ENCODE data around the gene TARP.

TARP gene

DNA sequence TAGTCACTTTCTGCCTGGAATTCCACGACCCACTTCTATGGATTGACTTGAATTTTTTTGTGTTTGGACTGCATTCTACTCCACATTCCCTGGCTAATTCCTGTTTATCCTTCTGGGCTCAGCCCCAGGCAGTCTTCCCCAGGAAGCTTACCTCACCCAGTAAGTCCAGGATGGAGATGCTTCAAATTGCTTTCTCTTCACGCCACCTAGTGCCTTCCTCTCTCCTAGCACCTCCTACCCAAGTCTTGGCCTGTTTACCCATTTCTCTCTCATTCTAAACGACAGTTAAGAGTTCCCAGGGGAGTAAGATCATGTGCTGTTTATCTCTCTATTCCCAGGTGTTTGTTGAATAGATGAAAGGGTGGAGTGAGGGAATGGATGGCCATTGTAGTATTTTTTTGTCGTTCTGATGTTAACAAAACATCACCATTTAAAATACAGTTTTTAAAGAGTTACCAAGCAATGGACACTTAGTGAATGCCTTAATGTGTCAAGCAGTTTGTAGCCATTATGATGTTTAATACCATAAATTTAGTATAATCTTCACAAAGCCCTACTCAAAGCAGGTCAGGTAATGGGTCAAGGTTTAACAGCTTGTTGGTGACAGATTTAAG, 45.5 kb upstream of the TARP start:
- no peak for TF ChIP-seq SIN3A (IDR thresholded peaks at IDR 0.05; ENCODE audit: borderline replicate concordance, low read depth, low read length)
- no peak for TF ChIP-seq ZBTB33 (IDR thresholded peaks at IDR 0.05; ENCODE audit: borderline replicate concordance, low read depth)
- no peak for TF ChIP-seq JUND (IDR thresholded peaks at IDR 0.05)
- TF ChIP-seq CTCF (IDR thresholded peaks at IDR 0.05): peak; percentile 72
- peak; percentile 70 for TF ChIP-seq SMC3 (IDR thresholded peaks at IDR 0.05; ENCODE audit: low read depth, low read length)
- no peak for TF ChIP-seq GATA2 (CRISPR knock-in tag; IDR thresholded peaks at IDR 0.05)
- no peak for TF ChIP-seq NRF1 (IDR thresholded peaks at IDR 0.05; ENCODE audit: low read depth, low read length)
- no peak for TF ChIP-seq FOXJ3 (CRISPR knock-in tag; IDR thresholded peaks at IDR 0.05)
- TF ChIP-seq RFX5 (IDR thresholded peaks at IDR 0.05; ENCODE audit: low read length): no peak
- TF ChIP-seq GABPA (IDR thresholded peaks at IDR 0.05; ENCODE audit: low read depth): no peak
- TF ChIP-seq MEF2A (IDR thresholded peaks at IDR 0.05; ENCODE audit: borderline replicate concordance, low read depth): no peak
- no peak for TF ChIP-seq POLR2AphosphoS5 (IDR thresholded peaks at IDR 0.05; ENCODE audit: low read depth, low read length)
- TF ChIP-seq USF2 (IDR thresholded peaks at IDR 0.05; ENCODE audit: borderline replicate concordance, low read depth, low read length): no peak
- TF ChIP-seq TCF12 (IDR thresholded peaks at IDR 0.05): no peak
- no peak for TF ChIP-seq TAF1 (IDR thresholded peaks at IDR 0.05; ENCODE audit: borderline replicate concordance, low read depth, low read length)
- no peak for TF ChIP-seq YY1 (IDR thresholded peaks at IDR 0.05; ENCODE audit: low read depth)
- no peak for TF ChIP-seq ELF1 (IDR thresholded peaks at IDR 0.05)
- no peak for TF ChIP-seq PBX3 (IDR thresholded peaks at IDR 0.05)
- TF ChIP-seq RAD21 (IDR thresholded peaks at IDR 0.05; ENCODE audit: low read length): peak; percentile 85
- no peak for TF ChIP-seq FOXM1 (IDR thresholded peaks at IDR 0.05; ENCODE audit: low read depth)
- no peak for TF ChIP-seq MAX (IDR thresholded peaks at IDR 0.05; ENCODE audit: low read depth)
- TF ChIP-seq EZH2phosphoT487 (IDR thresholded peaks at IDR 0.05; ENCODE audit: borderline replicate concordance, low read depth): no peak
- TF ChIP-seq NFIC (IDR thresholded peaks at IDR 0.05; ENCODE audit: borderline replicate concordance): no peak
- no peak for TF ChIP-seq EP300 (IDR thresholded peaks at IDR 0.05; ENCODE audit: borderline replicate concordance in 1 of 2, low read depth in 1 of 2, low read length in 1 of 2)
- TF ChIP-seq, protein P1, sequence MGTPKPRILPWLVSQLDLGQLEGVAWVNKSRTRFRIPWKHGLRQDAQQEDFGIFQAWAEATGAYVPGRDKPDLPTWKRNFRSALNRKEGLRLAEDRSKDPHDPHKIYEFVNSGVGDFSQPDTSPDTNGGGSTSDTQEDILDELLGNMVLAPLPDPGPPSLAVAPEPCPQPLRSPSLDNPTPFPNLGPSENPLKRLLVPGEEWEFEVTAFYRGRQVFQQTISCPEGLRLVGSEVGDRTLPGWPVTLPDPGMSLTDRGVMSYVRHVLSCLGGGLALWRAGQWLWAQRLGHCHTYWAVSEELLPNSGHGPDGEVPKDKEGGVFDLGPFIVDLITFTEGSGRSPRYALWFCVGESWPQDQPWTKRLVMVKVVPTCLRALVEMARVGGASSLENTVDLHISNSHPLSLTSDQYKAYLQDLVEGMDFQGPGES (IDR thresholded peaks at IDR 0.05; ENCODE audit: low read depth, low read length): no peak
- TF ChIP-seq CHD2 (IDR thresholded peaks at IDR 0.05; ENCODE audit: low read length, partially characterized antibody): no peak
- Histone ChIP-seq H3K27me3 (ENCODE audit: insufficient read depth) (no peaks in the 10 kb centered on the region), H4K20me1 (ENCODE audit: insufficient read depth) (no peaks in the 10 kb centered on the region), H3K4me1 (ENCODE audit: control insufficient read depth in 1 of 2, insufficient read depth in 2 of 2, low read depth in 1 of 2, low read length in 1 of 2) (peaks cover 0 to 8% of the 10 kb centered on the region in 2 experiments; a peak in 1 of 4 replicates), H3K9me2 (no peaks in the 10 kb centered on the region), H3K27ac (ENCODE audit: low read depth in 2 of 2, low read length in 1 of 2) (no peak overlapping the region), H3K79me2 (ENCODE audit: insufficient read depth) (no peaks in the 10 kb centered on the region), H3K9me3 (no peaks in the 10 kb centered on the region), H2AFZ (ENCODE audit: low read depth) (no peak overlapping the region), H3K4me3 (ENCODE audit: low read depth in 2 of 2, low read length in 1 of 2) (no peak overlapping the region), H3F3A (replicated peaks; ENCODE audit: insufficient read depth) (peaks cover 5% of the 10 kb centered on the region), H3K9ac (no peak overlapping the region), H3K36me3 (replicated peaks in 1 of 2; ENCODE audit: control insufficient read depth in 1 of 2, insufficient read depth in 2 of 2, low read length in 1 of 2) (no peaks in the 10 kb centered on the region), H3K4me2 (no peak overlapping the region; the same call in 1 of the 2 replicates)
- POLR2A ChIA-PET: no interaction called here
- peak; percentile 67 for DNase-seq
- WGBS (ENCODE audit: low lambda C conversion rate): 18% methylated on average over 4 of the region's 4 CpGs
- CTCF ChIA-PET: interaction anchor here (0.6 to 7.8 kb wide), 28 partner anchors 9 to 417 kb away, joined by 3 to 66 read pairs (median 4); no protein-coding TSS in a partner anchor
